PC-3 (cell line): Measurements from ENCODE around the gene IL24. TPM values are rescaled to one million over a fixed set of nuclear protein-coding genes. Genes with fewer than 3 reads are reported as not detected.

Experiments
- ATAC-seq: fragments of 200-7000 bp; cut with Tn5 transposase; 2 replicates; pipeline ENCODE4 v1.9.1; 2020; ENCODE audit warnings: mild to moderate bottlenecking, moderate library complexity
- BruUV-seq: library from RNA; stranded (reverse); fragments of 400-500 nt; replicated peaks from 2 replicates; lab custom pipeline; 2021; lab: Mats Ljungman, UMichigan
- CTCF ChIA-PET: fragments of 300-600 bp; sonication (Branson Sonifier 250); formaldehyde crosslinking; loops from one replicate; lab custom pipeline; 2022; ENCODE audit warnings: antibody characterized with exemption; lab: Charles Lee
- POLR2A ChIA-PET: fragments of 300-600 bp; sonication (Branson Sonifier 250); formaldehyde crosslinking; loops from one replicate; lab custom pipeline; 2022; ENCODE audit warnings: antibody characterized with exemption; ENCODE audit not compliant: unreplicated experiment; lab: Charles Lee
- DNase-seq: peaks from one replicate; pipeline ENCODE4 v3.0.0-alpha.2; 2015
- H2AFZ ChIP-seq: fragments of 300-600 bp; sonication (generic); 2 replicates; pipeline ENCODE4 v1.6.0; 2016; ENCODE audit warnings: antibody characterized with exemption, low read length
- H3F3A ChIP-seq: fragments of 300-600 bp; sonication (generic); one replicate; pipeline ENCODE4 v1.6.0; 2017; ENCODE audit warnings: antibody characterized with exemption, low read length, control low read depth, mild to moderate bottlenecking; ENCODE audit not compliant: unreplicated experiment
- H3K27ac ChIP-seq: fragments of 300-600 bp; sonication (generic); 2 replicates; pipeline ENCODE4 v1.5.1; 2016; ENCODE audit warnings: mild to moderate bottlenecking, low read length
- H3K27me3 ChIP-seq: fragments of 300-600 bp; sonication (generic); 2 replicates; pipeline ENCODE4 v1.6.1; 2016; ENCODE audit warnings: low read length, mixed read lengths
- H3K36me3 ChIP-seq: fragments of 300-600 bp; sonication (generic); 2 replicates; pipeline ENCODE4 v1.6.1; 2016; ENCODE audit warnings: low read depth, mixed run types, low read length, mixed read lengths
- H3K4me1 ChIP-seq: fragments of 300-600 bp; sonication (generic); 2 replicates; pipeline ENCODE4 v1.5.1; 2016; ENCODE audit warnings: low read length; ENCODE audit not compliant: insufficient read depth
- H3K4me2 ChIP-seq: fragments of 300-600 bp; sonication (generic); 2 replicates; pipeline ENCODE4 v1.6.0; 2016; ENCODE audit warnings: low read length
- H3K4me3 ChIP-seq: fragments of 300-600 bp; sonication (generic); 2 replicates; pipeline ENCODE4 v1.5.1; 2016; ENCODE audit warnings: mild to moderate bottlenecking, low read length, mixed read lengths
- H3K79me2 ChIP-seq: fragments of 300-600 bp; sonication (generic); 2 replicates; pipeline ENCODE4 v1.6.1; 2017; ENCODE audit warnings: low read length, mixed read lengths
- H3K9ac ChIP-seq: fragments of 300-600 bp; sonication (generic); 2 replicates; pipeline ENCODE4 v1.6.0; 2016; ENCODE audit warnings: mild to moderate bottlenecking, low read length
- H3K9me2 ChIP-seq: fragments of 300-600 bp; sonication (generic); replicated peaks from 2 replicates; pipeline ENCODE4 v1.6.1; 2016; ENCODE audit warnings: mixed run types, low read length, mixed read lengths
- H3K9me3 ChIP-seq: fragments of 300-600 bp; sonication (generic); 2 replicates; pipeline ENCODE4 v1.6.1; 2016; ENCODE audit warnings: low read length, mixed read lengths
- H4K20me1 ChIP-seq: fragments of 300-600 bp; sonication (generic); 2 replicates; pipeline ENCODE4 v1.6.1; 2016; ENCODE audit warnings: low read length, mixed read lengths
- CTCF ChIP-seq: fragments of 300-600 bp; sonication (generic); conservative IDR thresholded peaks from 2 replicates; pipeline ENCODE4 v1.5.1; 2017; ENCODE audit warnings: antibody characterized with exemption, low read depth, mild to moderate bottlenecking, low read length
- EZH2 ChIP-seq: fragments of 300-600 bp; sonication (generic); IDR thresholded peaks from one replicate; pipeline ENCODE4 v1.6.1; 2017; ENCODE audit warnings: antibody characterized with exemption, mild to moderate bottlenecking, low read length; ENCODE audit not compliant: unreplicated experiment
- EZH2phosphoT487 ChIP-seq: fragments of 300-600 bp; sonication (generic); IDR thresholded peaks from 2 replicates; pipeline ENCODE4 v1.6.1; 2018; ENCODE audit warnings: mild to moderate bottlenecking, antibody characterized with exemption, low read length, borderline replicate concordance
- intact Hi-C: fragments of 100-400 bp; cut with micrococcal nuclease; formaldehyde crosslinking; loops from 2 replicates; pipeline ENCODE4 v1.9.0; 2023
- total RNA-seq: library from RNA; depleted of rRNA; stranded (reverse); fragments of >200 nt; gene quantifications from 2 replicates; pipeline ENCODE4 v1.2.3, GENCODE V29; 2014

Gene IL24
- total RNA-seq, 1 experiment from 2014 or later: 1.9 TPM

- ChIA-PET CTCF (interaction anchor here (0.5 kb wide), 1 partner anchor 11 kb away, joined by 3 read pairs; no protein-coding TSS in a partner anchor), POLR2A (interaction anchor here (0.7 kb wide), 1 partner anchor 159 kb away, joined by 3 read pairs; no protein-coding TSS in a partner anchor)
- Histone ChIP-seq H3K9me3 (no peaks in the 10 kb centered on the region), H3K36me3 (no peaks in the 10 kb centered on the region), H3K4me2 (no peak overlapping the region), H3K79me2 (no peaks in the 10 kb centered on the region), H3K27ac (peak overlapping the region; percentile 92), H3K4me1 (peaks cover 85% of the 10 kb centered on the region), H2AFZ (no peak overlapping the region), H3F3A (peaks cover 5% of the 10 kb centered on the region), H3K9me2 (no peaks in the 10 kb centered on the region), H3K9ac (peak overlapping the region; percentile 88; the same call in 1 of the 2 replicates), H3K4me3 (no peak overlapping the region), H4K20me1 (no peaks in the 10 kb centered on the region), H3K27me3 (no peaks in the 10 kb centered on the region)
- BruUV-seq: no TSS peak
- DNase-seq (peak; percentile 49), ATAC-seq (no peak)
- TF ChIP-seq EZH2phosphoT487 (no peak), EZH2 (no peak), CTCF (no peak)
- intact Hi-C loops: no loop called here
Observed at GRCh38 chr1:206892351-206892984, 4.8 kb upstream of the IL24 start.

- no peak for TF ChIP-seq CTCF
- no peak for TF ChIP-seq EZH2phosphoT487
- TF ChIP-seq EZH2: no peak
- Histone ChIP-seq H3K9me3 (no peaks in the 10 kb centered on the region), H3K36me3 (no peaks in the 10 kb centered on the region), H4K20me1 (no peaks in the 10 kb centered on the region), H3F3A (peaks cover 5% of the 10 kb centered on the region), H3K4me1 (peaks cover 84% of the 10 kb centered on the region), H3K79me2 (no peaks in the 10 kb centered on the region), H3K27me3 (no peaks in the 10 kb centered on the region), H3K27ac (peak overlapping the region; percentile 19), H2AFZ (no peak overlapping the region), H3K4me3 (no peak overlapping the region), H3K9me2 (no peaks in the 10 kb centered on the region), H3K4me2 (no peak overlapping the region), H3K9ac (peak overlapping the region; percentile 1; the same call in 1 of the 2 replicates)
- BruUV-seq: no TSS peak
- POLR2A ChIA-PET: no interaction called here
- no peak for DNase-seq
- intact Hi-C loops: no loop called here
- no peak for ATAC-seq
- CTCF ChIA-PET: interaction anchor here (0.5 kb wide), 1 partner anchor 12 kb away, joined by 3 read pairs; no protein-coding TSS in a partner anchor
Observed at GRCh38 chr1:206893380-206893779, 3.9 kb upstream of the IL24 start.

GRCh38 chr1:206895325-206895724, 1.9 kb upstream of the IL24 start:
- peak overlapping the region; percentile 93 for H3K27ac ChIP-seq
- H3K4me3 ChIP-seq: peak overlapping the region; percentile 15; the same call in 1 of the 2 replicates
- H4K20me1 ChIP-seq: no peaks in the 10 kb centered on the region
- intact Hi-C loops: no loop called here
- no peaks in the 10 kb centered on the region for H3F3A ChIP-seq
- H3K4me1 ChIP-seq: peaks cover 77% of the 10 kb centered on the region
- DNase-seq (peak; percentile 93), ATAC-seq (peak; percentile 11)
- TF ChIP-seq EZH2 (no peak), EZH2phosphoT487 (no peak), CTCF (no peak)
- POLR2A ChIA-PET: interaction anchor here (0.6 to 1.8 kb wide), 5 partner anchors 14 to 220 kb away, joined by 3 to 21 read pairs (median 4); partner anchors contain the start of genes C1orf116 and PFKFB2
- no peaks in the 10 kb centered on the region for H3K79me2 ChIP-seq
- peak overlapping the region; percentile 9; the same call in 1 of the 2 replicates for H2AFZ ChIP-seq
- CTCF ChIA-PET: interaction anchor here (1.0 to 1.6 kb wide), 2 partner anchors 14 to 17 kb away, joined by 3 to 6 read pairs; no protein-coding TSS in a partner anchor
- H3K36me3 ChIP-seq: no peaks in the 10 kb centered on the region
- H3K9ac ChIP-seq: peak overlapping the region; percentile 84
- BruUV-seq: no TSS peak
- H3K27me3 ChIP-seq: no peaks in the 10 kb centered on the region
- no peaks in the 10 kb centered on the region for H3K9me2 ChIP-seq
- H3K4me2 ChIP-seq: peak overlapping the region; percentile 66
- no peaks in the 10 kb centered on the region for H3K9me3 ChIP-seq
